Panc1 (cell line): Measurements from ENCODE around the gene PCDHGC5.

Experiments
- SIN3A ChIP-seq: IDR thresholded peaks from 2 replicates; pipeline ENCODE4 v1.6.1; 2012; ENCODE audit warnings: low read depth, mild to moderate bottlenecking, low read length, moderate library complexity, borderline replicate concordance; ENCODE audit not compliant: insufficient read depth
- TF ChIP-seq, protein P1 (sequence below): fragments of 450-650 bp; IDR thresholded peaks from 2 replicates; pipeline ENCODE4 v1.5.1; 2017; ENCODE audit warnings: mild to moderate bottlenecking

DNA sequence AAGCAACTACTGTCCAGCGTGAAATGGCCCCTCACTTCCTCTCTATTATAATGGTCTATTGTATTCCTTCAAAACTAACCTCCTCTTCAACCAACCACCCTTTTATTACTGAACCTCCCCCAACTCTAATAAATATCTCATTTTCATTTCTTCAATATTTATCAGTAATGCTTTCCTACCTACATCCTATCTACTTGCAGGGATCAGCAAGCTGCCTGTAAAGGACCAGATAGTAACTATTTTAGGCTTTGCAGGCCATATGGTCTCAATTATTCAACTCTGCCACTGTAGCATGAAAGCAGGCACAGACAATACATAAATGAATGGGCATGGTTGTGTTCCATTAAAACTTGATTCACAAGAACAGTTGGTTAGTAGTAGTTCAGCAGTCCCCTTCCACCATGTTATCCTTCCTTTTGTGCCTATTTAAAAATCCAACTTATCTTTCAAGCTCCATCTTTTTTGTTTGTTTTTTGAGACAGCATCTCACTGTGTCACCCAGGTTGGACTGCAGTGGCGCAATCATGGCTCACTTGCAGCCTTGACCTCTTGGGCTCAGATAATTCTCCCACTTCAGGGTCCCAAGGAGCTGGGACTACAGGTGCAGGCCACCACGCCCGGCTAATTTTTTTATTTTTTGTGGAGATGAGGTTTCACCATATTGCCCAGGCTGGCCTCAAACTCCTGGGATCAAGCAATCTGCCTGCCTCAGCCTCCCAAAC lies 45.8 kb downstream of the PCDHGC5 start:
- no peak for TF ChIP-seq SIN3A
- TF ChIP-seq, protein P1, sequence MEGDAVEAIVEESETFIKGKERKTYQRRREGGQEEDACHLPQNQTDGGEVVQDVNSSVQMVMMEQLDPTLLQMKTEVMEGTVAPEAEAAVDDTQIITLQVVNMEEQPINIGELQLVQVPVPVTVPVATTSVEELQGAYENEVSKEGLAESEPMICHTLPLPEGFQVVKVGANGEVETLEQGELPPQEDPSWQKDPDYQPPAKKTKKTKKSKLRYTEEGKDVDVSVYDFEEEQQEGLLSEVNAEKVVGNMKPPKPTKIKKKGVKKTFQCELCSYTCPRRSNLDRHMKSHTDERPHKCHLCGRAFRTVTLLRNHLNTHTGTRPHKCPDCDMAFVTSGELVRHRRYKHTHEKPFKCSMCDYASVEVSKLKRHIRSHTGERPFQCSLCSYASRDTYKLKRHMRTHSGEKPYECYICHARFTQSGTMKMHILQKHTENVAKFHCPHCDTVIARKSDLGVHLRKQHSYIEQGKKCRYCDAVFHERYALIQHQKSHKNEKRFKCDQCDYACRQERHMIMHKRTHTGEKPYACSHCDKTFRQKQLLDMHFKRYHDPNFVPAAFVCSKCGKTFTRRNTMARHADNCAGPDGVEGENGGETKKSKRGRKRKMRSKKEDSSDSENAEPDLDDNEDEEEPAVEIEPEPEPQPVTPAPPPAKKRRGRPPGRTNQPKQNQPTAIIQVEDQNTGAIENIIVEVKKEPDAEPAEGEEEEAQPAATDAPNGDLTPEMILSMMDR, result no peak
